Thyroid gland (tissue), 4 donors: ENCODE data around the gene NDUFS2.
"Not testable (repeated sequence)": the region's sequence is repeated elsewhere in the genome, so short reads cannot be mapped to it uniquely, and the experiment has no call there.

Source experiments
- CTCF ChIP-seq, 6 experiments: fragments of 200-600 bp in 3 of 6; fragments of 450-650 bp in 3 of 6; sonication (generic) in 3 of 6; IDR thresholded peaks; one replicate each; pipeline ENCODE4 v1.5.1; 2016 to 2019; ENCODE audit warnings: antibody characterized with exemption in 6 of 6, mild to moderate bottlenecking in 2 of 6, inconsistent platforms in 1 of 6, moderate library complexity in 1 of 6
- POLR2A ChIP-seq, 2 donors: fragments of 450-650 bp; IDR thresholded peaks; one replicate each; pipeline ENCODE4 v1.6.1; 2017; ENCODE audit warnings: antibody characterized with exemption in 2 of 2, mild to moderate bottlenecking in 2 of 2, moderate library complexity in 1 of 2

- not testable (repeated sequence) for TF ChIP-seq POLR2A, CTCF (IDR thresholded peaks at IDR 0.05)
Measured at GRCh38 chr1:161257109-161257508, 54.9 kb downstream of the NDUFS2 start.
